Naive thymus-derived CD4-positive, alpha-beta T cell (primary cell): ENCODE data around the gene SCGB1C2. TPM values are rescaled to one million over a fixed set of nuclear protein-coding genes. Genes with fewer than 3 reads are reported as not detected.
A peak's percentile ranks its signal among the peaks of the same experiment; 100 is the strongest.

Experiments
- ATAC-seq: fragments of 150-1000 bp; cut with Tn5 transposase; 2 replicates; pipeline ENCODE4 v1.10.0; 2021; ENCODE audit warnings: mild to moderate bottlenecking, moderate library complexity
- CTCF ChIA-PET: fragments of 350-600 bp; sonication (Branson Sonifier 250); formaldehyde crosslinking; loops from one replicate; lab custom pipeline; 2021; ENCODE audit warnings: antibody characterized with exemption; lab: Charles Lee
- POLR2A ChIA-PET: fragments of 350-600 bp; sonication (Branson Sonifier 250); formaldehyde crosslinking; loops from one replicate; lab custom pipeline; 2021; ENCODE audit warnings: antibody characterized with exemption, inconsistent platforms; lab: Charles Lee
- DNase-seq, 9 donors: peaks; one replicate each; pipeline versions ENCODE4 v3.0.0 to v3.0.0-alpha.2; 2020 to 2022; ENCODE audit warnings: mixed read lengths in 1 of 9
- H3K27ac ChIP-seq: one replicate; pipeline ENCODE4 v1.7.0; 2013; ENCODE audit warnings: mild to moderate bottlenecking, low read depth, low read length, moderate library complexity
- H3K27me3 ChIP-seq, 2 donors: one replicate each; pipeline ENCODE4 v1.7.0; 2013; ENCODE audit warnings: low read length in 2 of 2, mild to moderate bottlenecking in 2 of 2, moderate library complexity in 2 of 2; ENCODE audit not compliant: control insufficient read depth in 2 of 2, insufficient read depth in 2 of 2
- H3K36me3 ChIP-seq, 3 experiments: 1 replicate in 2 of 3; 2 replicates in 1 of 3; pipeline ENCODE4 v1.7.0; 2013; ENCODE audit warnings: low read length in 3 of 3, mild to moderate bottlenecking in 3 of 3, moderate library complexity in 1 of 3; ENCODE audit not compliant: insufficient read depth in 3 of 3, control insufficient read depth in 2 of 3
- H3K4me1 ChIP-seq, 2 donors: one replicate each; pipeline ENCODE4 v1.7.0; 2013; ENCODE audit warnings: low read length in 2 of 2, mild to moderate bottlenecking in 2 of 2, moderate library complexity in 1 of 2; ENCODE audit not compliant: control insufficient read depth in 2 of 2, insufficient read depth in 2 of 2
- H3K4me3 ChIP-seq: 2 replicates; pipeline ENCODE4 v1.7.0; 2013; ENCODE audit warnings: mild to moderate bottlenecking, low read length
- H3K9me3 ChIP-seq, 3 experiments: 1 replicate in 2 of 3; 2 replicates in 1 of 3; pipeline ENCODE4 v1.7.0; 2013; ENCODE audit warnings: low read length in 3 of 3; ENCODE audit not compliant: control insufficient read depth in 2 of 3
- H3K27ac Mint-ChIP-seq, 9 donors: one replicate each; pipeline ENCODE4 v1.8.0; 2020 to 2022; ENCODE audit warnings: mixed read lengths in 9 of 9, mild to moderate bottlenecking in 8 of 9, moderate library complexity in 5 of 9, inconsistent platforms in 2 of 9
- H3K27me3 Mint-ChIP-seq, 5 donors: one replicate each; pipeline ENCODE4 v1.8.0; 2021 to 2022; ENCODE audit warnings: mixed read lengths in 5 of 5, mild to moderate bottlenecking in 1 of 5
- H3K36me3 Mint-ChIP-seq, 5 donors: one replicate each; pipeline ENCODE4 v1.8.0; 2020 to 2022; ENCODE audit warnings: mixed read lengths in 5 of 5, mild to moderate bottlenecking in 3 of 5, inconsistent platforms in 1 of 5
- H3K4me1 Mint-ChIP-seq, 7 donors: one replicate each; pipeline ENCODE4 v1.8.0; 2020 to 2022; ENCODE audit warnings: mixed read lengths in 7 of 7, mild to moderate bottlenecking in 3 of 7, inconsistent platforms in 1 of 7
- H3K4me3 Mint-ChIP-seq, 10 donors: one replicate each; pipeline ENCODE4 v1.8.0; 2020 to 2022; ENCODE audit warnings: mild to moderate bottlenecking in 10 of 10, mixed read lengths in 10 of 10, moderate library complexity in 6 of 10, inconsistent platforms in 2 of 10
- H3K9me3 Mint-ChIP-seq, 11 donors: one replicate each; pipeline ENCODE4 v1.8.0; 2020 to 2022; ENCODE audit warnings: mixed read lengths in 11 of 11, mild to moderate bottlenecking in 4 of 11, inconsistent platforms in 1 of 11, moderate library complexity in 1 of 11
- intact Hi-C, 2 donors: fragments of 100-400 bp; cut with micrococcal nuclease; formaldehyde crosslinking; loops; one replicate each; pipeline ENCODE4 v1.15.1; 2023
- polyA plus RNA-seq, 2 donors: library from polyadenylated mRNA; unstranded; fragments of 300-500 nt; fragmentation: Illumina TruSeq; gene quantifications; one replicate each; pipeline ENCODE4 v1.2.3, GENCODE V29; 2021
- total RNA-seq, 6 experiments: library from RNA in 5 of 6; stranded (reverse) in 5 of 6; gene quantifications; 1 replicate in 5 of 6; 2 replicates in 1 of 6; pipeline ENCODE4 v1.2.3 and lab custom pipeline; 2021 to 2026

SCGB1C2 gene
- total and polyA plus RNA-seq, 7 experiments from 2014 or later = not detected

GRCh38 chr17:148757-149156, 11.4 kb downstream of the SCGB1C2 start:
- POLR2A ChIA-PET = no interaction called here

DNA sequence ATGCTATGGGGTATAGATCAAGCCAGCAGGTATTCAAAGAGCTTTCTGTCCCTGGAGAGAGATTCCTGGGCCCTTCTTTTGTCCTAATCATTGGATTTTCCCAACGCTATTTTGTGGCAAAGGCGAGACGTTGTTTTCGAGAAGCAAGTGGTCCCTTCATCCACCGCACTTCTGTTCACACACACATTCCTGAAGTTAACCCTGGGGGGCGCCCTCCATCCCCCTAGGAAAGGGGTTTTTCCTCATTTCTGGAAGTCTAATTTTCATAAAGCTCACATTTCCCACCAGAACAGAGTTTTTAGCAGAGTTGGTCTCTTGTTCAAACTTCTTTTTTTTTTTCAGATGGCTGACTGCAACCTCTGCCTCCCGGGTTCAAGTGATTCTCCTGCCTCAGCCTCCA, 11.9 kb downstream of the SCGB1C2 start:
- Mint-ChIP-seq H3K36me3 (no peaks in the 10 kb centered on the region), H3K27ac (no peak overlapping the region), H3K4me1 (no peaks in the 10 kb centered on the region), H3K4me3 (no peak overlapping the region), H3K27me3 (peaks cover 0 to 6% (median 0%) of the 10 kb centered on the region in 5 donors), H3K9me3 (no peaks in the 10 kb centered on the region)
- intact Hi-C loops = no loop called here
- no peak overlapping the region for H3K4me3 ChIP-seq
- ATAC-seq = no peak
- no peaks in the 10 kb centered on the region for H3K4me1 ChIP-seq
- no peaks in the 10 kb centered on the region for H3K27me3 ChIP-seq
- no peak overlapping the region for H3K27ac ChIP-seq
- H3K36me3 ChIP-seq = no peaks in the 10 kb centered on the region
- H3K9me3 ChIP-seq = no peaks in the 10 kb centered on the region
- ChIA-PET CTCF (interaction anchor here (0.5 to 1.4 kb wide), 2 partner anchors 471 to 551 kb away, joined by 3 read pairs; no protein-coding TSS in a partner anchor), POLR2A (no interaction called here)
- no peak for DNase-seq

More at GRCh38 chr17:148757-149156, 11.4 kb downstream of the SCGB1C2 start:
- no peak overlapping the region for H3K4me3 ChIP-seq
- ATAC-seq = no peak
- Mint-ChIP-seq H3K9me3 (no peaks in the 10 kb centered on the region), H3K27me3 (peaks cover 0 to 6% (median 0%) of the 10 kb centered on the region in 5 donors), H3K36me3 (no peaks in the 10 kb centered on the region), H3K27ac (no peak overlapping the region), H3K4me1 (peaks cover 0 to under 1% (median 0%) of the 10 kb centered on the region in 7 donors), H3K4me3 (no peak overlapping the region)
- no peaks in the 10 kb centered on the region for H3K27me3 ChIP-seq
- H3K27ac ChIP-seq = no peak overlapping the region
- intact Hi-C loops = no loop called here
- H3K4me1 ChIP-seq = peaks cover 0 to under 1% of the 10 kb centered on the region in 2 donors
- H3K36me3 ChIP-seq = no peaks in the 10 kb centered on the region
- no peaks in the 10 kb centered on the region for H3K9me3 ChIP-seq
- CTCF ChIA-PET = interaction anchor here (1.4 kb wide), 1 partner anchor 551 kb away, joined by 3 read pairs; no protein-coding TSS in a partner anchor
- no peak for DNase-seq

GRCh38 chr17:149897-150584, 12.7 kb downstream of the SCGB1C2 start:
- Histone ChIP-seq H3K9me3 (no peaks in the 10 kb centered on the region), H3K27me3 (no peaks in the 10 kb centered on the region), H3K27ac (no peak overlapping the region), H3K4me1 (no peaks in the 10 kb centered on the region), H3K4me3 (no peak overlapping the region), H3K36me3 (no peaks in the 10 kb centered on the region)
- Mint-ChIP-seq H3K27ac (no peak overlapping the region), H3K4me1 (no peaks in the 10 kb centered on the region), H3K9me3 (no peaks in the 10 kb centered on the region), H3K4me3 (no peak overlapping the region), H3K27me3 (peaks cover 0 to 6% (median 0%) of the 10 kb centered on the region in 5 donors), H3K36me3 (no peaks in the 10 kb centered on the region)
- peak in 1 of 9 donors; percentile 16 for DNase-seq
- POLR2A ChIA-PET = no interaction called here
- intact Hi-C loops = no loop called here
- no peak for ATAC-seq
- CTCF ChIA-PET = interaction anchor here (1.4 kb wide), 1 partner anchor 550 kb away, joined by 3 read pairs; no protein-coding TSS in a partner anchor

DNA sequence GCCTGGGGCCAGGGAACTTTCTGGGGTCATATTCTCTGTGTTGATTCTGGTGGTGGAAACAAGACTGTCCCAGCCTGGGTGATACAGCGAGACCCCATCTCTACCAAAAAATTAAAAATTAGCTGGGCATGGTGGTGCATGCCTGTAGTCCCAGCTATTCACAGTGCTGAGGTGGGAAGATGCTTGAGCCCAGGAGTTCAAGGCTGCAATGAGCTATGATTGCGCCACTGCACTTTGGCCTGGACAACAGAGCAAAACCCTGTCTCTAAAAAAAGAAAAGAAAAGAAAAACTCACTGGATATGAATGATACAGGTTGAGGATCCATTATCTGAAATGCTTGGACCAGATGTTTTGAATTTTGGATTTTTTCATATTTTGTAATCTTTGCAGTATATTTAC, 13.6 kb downstream of the SCGB1C2 start:
- DNase-seq (no peak), ATAC-seq (no peak)
- peaks cover 0 to 6% (median 0%) of the 10 kb centered on the region in 5 donors for H3K27me3 Mint-ChIP-seq
- CTCF ChIA-PET = no interaction called here
- no peak overlapping the region for H3K27ac ChIP-seq
- H3K4me1 ChIP-seq = no peaks in the 10 kb centered on the region
- no peaks in the 10 kb centered on the region for H3K36me3 ChIP-seq
- no peaks in the 10 kb centered on the region for H3K9me3 Mint-ChIP-seq
- no peak overlapping the region for H3K4me3 ChIP-seq
- no peak overlapping the region for H3K4me3 Mint-ChIP-seq
- intact Hi-C loops = no loop called here
- no peaks in the 10 kb centered on the region for H3K36me3 Mint-ChIP-seq
- no peak overlapping the region for H3K27ac Mint-ChIP-seq
- no peaks in the 10 kb centered on the region for H3K9me3 ChIP-seq
- H3K27me3 ChIP-seq = no peaks in the 10 kb centered on the region
- no peaks in the 10 kb centered on the region for H3K4me1 Mint-ChIP-seq
- POLR2A ChIA-PET = no interaction called here

- Histone ChIP-seq H3K27ac (no peak overlapping the region), H3K4me1 (no peaks in the 10 kb centered on the region), H3K27me3 (no peaks in the 10 kb centered on the region), H3K4me3 (no peak overlapping the region), H3K36me3 (no peaks in the 10 kb centered on the region), H3K9me3 (no peaks in the 10 kb centered on the region)
- no peak overlapping the region for H3K4me3 Mint-ChIP-seq
- ATAC-seq (no peak), DNase-seq (no peak)
- intact Hi-C loops = no loop called here
- H3K27ac Mint-ChIP-seq = no peak overlapping the region
- no peaks in the 10 kb centered on the region for H3K36me3 Mint-ChIP-seq
- peaks cover 0 to 6% (median 0%) of the 10 kb centered on the region in 5 donors for H3K27me3 Mint-ChIP-seq
- ChIA-PET POLR2A (no interaction called here), CTCF (no interaction called here)
- H3K4me1 Mint-ChIP-seq = no peaks in the 10 kb centered on the region
- no peaks in the 10 kb centered on the region for H3K9me3 Mint-ChIP-seq
Measured at GRCh38 chr17:151886-152859, 14.8 kb downstream of the SCGB1C2 start.

GRCh38 chr17:152860-153420, 15.6 kb downstream of the SCGB1C2 start:
- Histone ChIP-seq H3K4me1 (no peaks in the 10 kb centered on the region), H3K27ac (no peak overlapping the region), H3K36me3 (no peaks in the 10 kb centered on the region), H3K27me3 (no peaks in the 10 kb centered on the region), H3K4me3 (no peak overlapping the region), H3K9me3 (no peaks in the 10 kb centered on the region)
- CTCF ChIA-PET = no interaction called here
- intact Hi-C loops = no loop called here
- H3K27me3 Mint-ChIP-seq = peaks cover 0 to 6% (median 0%) of the 10 kb centered on the region in 5 donors
- POLR2A ChIA-PET = no interaction called here
- no peaks in the 10 kb centered on the region for H3K9me3 Mint-ChIP-seq
- no peak for DNase-seq
- no peak overlapping the region for H3K4me3 Mint-ChIP-seq
- ATAC-seq = no peak
- no peak overlapping the region for H3K27ac Mint-ChIP-seq
- no peaks in the 10 kb centered on the region for H3K36me3 Mint-ChIP-seq
- H3K4me1 Mint-ChIP-seq = no peaks in the 10 kb centered on the region
